ENCODE measurements around the gene PLCXD1.
"Not testable (repeated sequence)": the region's sequence is repeated elsewhere in the genome, so short reads cannot be mapped to it uniquely, and the experiment has no call there.

The PLCXD1 gene, protein sequence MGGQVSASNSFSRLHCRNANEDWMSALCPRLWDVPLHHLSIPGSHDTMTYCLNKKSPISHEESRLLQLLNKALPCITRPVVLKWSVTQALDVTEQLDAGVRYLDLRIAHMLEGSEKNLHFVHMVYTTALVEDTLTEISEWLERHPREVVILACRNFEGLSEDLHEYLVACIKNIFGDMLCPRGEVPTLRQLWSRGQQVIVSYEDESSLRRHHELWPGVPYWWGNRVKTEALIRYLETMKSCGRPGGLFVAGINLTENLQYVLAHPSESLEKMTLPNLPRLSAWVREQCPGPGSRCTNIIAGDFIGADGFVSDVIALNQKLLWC

DNA sequence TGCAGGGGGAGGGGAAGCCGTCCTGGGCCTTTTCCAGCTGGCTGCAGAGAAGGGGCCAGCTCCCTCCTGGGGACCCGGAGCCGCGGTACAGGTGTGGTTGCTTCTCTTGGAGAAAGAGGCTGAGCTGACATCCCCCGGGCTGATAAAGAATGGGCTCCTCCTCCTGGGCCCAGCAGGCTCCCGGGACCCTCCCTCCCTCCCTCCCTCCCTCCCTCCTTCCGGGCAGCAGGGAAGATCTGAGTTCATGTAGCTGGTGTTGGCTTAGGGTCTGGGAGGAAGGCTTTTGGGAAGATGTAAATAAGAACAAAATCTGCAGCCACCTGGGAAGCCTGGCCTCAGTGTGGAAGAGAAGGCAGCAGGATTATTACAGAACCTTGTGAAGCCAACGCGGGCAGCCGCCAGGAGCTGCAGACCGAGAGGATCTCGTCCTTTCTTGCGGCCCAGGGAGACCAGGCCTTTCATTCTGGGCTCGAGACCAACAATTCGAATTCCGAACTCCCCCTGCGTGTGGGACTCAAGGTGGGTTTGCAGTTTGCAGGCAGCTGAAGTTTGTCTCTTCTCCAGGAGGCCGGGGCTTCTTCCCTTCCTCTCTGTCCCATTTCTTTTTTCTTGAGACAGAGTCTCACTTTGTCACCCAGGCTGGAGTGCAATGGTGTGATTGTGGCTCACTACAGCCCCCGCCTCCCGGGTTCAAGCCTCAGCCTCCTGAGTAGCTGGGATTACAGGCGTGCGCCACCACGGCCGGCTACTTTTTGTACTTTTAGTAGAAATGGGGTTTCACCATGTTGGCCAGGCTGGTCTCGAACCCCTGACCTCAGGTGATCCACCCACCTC is at the start of gene PLCXD1:
Gene PLCXD1 (plus strand): TSS at position 216 of the 834 bp plus-strand sequence. CDS start 2,807 bp downstream, outside the sequence.
- DNase-seq (ENCODE audit: low read depth): no peak

DNA sequence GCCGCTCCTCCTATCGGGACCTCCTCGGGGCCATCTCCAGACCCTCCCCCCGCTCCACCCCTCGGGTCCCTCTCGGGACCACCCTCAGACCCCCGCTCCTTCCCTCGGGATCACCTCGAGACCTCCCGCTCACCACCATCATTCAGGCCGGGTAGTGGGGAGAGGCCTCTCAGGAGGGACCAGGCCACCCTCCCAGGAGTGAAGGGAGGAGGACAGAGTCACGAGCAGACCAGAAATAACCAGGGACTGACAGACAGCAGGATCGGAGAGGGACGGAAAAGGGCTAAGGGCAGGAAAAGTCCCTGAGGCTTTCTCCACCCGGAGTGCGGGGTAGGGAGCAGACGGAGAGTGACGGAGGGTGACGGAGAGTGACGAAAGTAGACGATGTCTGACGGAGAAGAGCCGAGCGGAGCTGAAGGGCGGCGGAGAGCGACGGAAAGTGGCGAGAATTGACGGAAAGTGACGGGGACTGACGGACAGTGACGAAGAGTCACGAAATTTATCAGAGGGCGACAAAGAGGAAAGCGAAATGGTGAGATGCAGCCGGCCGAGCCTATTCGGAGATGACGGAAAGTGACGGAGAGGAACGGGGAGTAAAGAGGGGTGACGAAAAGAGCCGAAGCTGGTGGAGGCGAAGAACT is 49.4 kb upstream of the PLCXD1 start:
- DNase-seq (ENCODE audit: low read depth): not testable (repeated sequence)

DNA sequence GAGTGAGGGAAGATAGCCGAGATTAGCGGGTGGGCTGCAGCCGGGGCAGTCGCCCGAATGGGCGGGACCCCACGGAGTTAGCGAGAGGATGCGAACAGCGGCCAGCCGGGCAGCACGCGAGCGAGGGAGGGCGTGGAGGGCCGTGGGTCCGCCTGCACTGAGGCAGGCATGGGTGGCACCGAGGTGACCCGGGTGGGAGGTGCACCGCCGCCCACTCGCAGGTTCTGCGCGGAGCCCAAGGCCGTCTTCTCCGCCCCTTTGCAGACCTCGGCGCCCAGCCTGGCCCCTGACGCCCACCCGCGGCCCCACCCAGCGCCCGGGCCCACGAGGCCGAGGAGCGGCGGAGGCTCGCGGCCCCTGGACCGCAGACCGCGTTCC is 48.9 kb upstream of the PLCXD1 start:
- DNase-seq (ENCODE audit: low read depth): not testable (repeated sequence)

DNA sequence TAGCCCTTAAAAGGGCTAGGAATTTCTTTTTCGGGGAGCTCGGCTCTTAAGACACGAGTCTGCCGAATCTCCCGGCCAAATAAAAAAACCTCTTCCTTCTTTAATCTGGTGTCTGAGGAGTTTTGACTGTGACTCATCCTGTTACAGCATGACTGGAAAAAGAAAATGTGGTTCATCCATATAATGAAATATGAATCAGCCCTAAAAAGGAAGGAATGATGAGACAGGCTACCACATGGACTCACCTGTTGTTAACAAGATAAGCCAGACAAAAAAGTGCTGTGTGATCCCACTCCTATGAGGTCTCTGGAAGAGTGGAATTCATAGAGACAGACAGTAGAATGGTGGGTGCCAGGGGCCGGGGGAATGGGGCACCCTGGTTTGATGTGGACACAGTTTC is 45.0 kb upstream of the PLCXD1 start:
- DNase-seq (ENCODE audit: low read depth): not testable (repeated sequence)

DNA sequence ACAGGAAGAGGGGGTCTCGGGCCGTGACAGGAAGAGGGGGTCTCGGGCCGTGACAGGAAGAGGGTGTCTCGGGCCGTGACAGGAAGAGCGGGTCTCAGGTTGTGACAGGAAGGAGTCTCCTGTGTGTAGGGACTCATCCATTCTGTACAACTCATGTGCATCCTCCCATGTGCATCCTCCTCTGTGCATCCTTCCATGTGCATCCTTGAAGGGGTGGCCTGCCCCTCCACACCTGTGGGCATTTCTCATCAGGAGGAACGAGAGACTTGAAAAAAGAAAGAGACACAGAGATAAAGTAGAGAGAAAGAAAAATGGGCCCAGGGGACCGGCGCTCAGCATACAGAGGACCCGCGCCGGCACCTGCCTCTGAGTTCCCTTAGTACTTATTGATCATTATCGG is 30.2 kb upstream of the PLCXD1 start:
- DNase-seq (ENCODE audit: low read depth): no peak

DNA sequence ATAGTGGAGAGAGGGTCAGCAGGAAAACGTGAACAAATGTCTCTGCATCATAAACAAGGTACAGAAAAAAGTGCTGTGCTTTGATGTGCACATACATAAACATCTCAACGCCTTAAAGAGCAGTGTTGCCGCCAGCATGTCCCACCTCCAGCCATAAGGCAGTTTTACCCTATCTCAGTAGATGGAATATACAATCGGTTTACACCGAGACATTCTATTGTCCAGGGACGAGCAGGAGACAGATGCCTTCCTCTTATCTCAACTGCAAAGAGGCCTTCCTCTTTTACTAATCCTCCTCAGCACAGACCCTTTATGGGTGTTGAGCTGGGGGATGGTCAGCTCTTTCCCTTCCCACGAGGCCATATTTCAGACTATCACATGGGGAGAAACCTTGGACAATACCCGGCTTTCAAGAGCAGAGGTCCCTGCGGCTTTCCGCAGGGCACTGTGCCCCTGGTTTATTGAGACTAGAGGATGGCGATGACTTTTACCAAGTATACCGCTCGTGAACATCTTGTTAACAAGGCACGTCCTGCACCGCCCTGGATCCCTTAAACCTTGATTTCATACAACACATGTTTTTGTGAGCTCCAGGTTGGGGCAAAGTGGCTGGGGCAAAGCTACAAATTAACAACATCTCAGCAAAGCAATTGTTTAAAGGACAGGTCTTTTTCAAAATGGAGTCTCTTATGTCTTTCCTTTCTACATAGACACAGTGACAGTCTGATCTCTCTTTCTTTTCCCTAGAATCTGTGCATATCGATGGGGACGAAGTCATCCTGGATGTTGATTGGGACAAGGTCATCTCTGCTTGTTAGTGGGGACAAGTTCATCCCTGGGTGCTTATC is 29.6 kb upstream of the PLCXD1 start:
- DNase-seq (ENCODE audit: low read depth): not testable (repeated sequence)

DNA sequence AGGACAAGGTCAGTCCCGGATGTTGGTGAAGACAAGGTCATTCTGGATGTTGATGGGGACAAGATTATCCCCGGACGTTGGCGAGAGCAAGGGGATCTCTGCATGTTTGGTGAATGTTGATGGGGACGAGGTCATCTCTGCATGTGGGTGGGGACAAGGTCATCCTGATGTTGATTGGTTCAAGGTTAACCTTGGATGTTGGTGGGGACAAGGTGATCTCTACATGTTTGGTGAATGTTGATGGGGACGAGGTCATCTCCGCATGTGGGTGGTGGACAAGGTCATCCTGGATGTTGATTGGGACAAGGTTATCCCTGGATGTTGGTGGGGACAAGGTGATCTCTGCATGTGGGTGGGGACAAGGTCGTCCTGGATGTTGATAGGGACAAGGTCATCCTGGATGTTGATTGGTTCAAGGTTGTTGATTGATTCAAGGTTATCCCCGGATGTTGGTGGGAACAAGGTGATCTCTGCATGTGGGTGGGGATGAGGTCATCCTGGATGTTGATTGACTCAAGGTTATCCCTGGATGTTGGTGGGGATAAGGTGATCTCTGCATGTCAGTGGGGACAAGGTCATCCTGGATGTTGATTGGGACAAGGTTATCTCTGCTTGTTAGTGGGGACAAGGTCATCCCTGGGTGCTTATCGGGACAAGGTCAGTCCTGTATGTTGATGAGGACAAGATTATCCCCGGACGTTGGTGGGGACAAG is 28.8 kb upstream of the PLCXD1 start:
- no peak for DNase-seq (ENCODE audit: low read depth)

DNA sequence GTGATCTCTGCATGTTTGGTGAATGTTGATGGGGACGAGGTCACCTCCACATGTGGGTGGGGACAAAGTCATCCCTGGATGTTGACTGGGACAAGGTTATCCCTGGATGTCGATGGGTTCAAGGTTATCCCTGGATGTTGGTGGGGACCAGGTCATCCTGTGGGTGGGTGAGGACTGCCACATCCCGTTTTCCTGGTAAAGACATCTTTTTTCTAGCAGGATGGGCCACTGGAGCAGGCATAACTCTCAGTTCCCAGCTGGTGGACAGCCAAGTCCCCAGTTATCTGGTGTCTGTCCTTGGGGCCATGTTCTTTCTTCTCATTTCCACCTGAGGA is 28.3 kb upstream of the PLCXD1 start:
- no peak for DNase-seq (ENCODE audit: low read depth)

DNA sequence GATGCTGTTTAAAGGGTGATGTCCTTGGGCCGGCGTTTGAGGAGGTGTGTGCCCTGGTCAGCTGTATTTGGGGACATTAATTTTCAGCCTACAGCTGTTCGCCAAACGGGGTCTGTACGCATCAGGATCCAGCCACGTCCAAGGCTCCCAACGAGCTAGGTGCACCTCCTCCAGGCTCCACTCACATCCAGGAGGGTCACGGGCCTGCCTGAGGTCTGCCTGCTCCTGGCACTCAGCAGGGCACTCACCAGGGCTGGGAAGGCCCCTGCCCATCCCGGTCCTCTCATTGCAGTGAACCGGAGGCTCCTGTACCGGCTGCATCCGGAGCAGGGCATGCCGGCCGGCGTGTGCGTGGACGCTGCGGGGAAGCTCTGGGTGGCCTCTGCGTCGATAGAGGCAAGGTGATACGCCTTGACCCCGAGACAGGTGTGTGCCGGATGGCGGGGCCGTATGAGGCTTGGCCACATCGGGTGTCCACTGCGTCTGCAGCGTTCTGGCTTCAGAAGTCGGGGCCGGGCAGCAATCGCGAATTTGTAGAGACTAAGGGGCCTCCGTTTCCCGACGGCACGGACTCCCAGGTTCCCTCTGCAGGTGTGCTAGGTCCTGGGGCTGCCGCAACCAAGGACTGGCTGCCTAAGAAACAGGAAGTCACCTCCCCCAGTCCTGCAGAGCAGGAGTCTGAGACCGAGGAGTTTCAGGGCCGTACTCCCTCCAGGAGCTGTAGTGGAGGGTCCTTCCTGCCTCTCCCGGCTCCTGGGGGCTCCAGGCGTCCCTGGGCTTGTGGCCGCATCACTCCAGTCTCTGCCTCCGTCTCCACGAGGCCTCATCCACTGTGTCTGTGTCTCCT is 27.5 kb upstream of the PLCXD1 start:
- DNase-seq (ENCODE audit: low read depth): no peak

DNA sequence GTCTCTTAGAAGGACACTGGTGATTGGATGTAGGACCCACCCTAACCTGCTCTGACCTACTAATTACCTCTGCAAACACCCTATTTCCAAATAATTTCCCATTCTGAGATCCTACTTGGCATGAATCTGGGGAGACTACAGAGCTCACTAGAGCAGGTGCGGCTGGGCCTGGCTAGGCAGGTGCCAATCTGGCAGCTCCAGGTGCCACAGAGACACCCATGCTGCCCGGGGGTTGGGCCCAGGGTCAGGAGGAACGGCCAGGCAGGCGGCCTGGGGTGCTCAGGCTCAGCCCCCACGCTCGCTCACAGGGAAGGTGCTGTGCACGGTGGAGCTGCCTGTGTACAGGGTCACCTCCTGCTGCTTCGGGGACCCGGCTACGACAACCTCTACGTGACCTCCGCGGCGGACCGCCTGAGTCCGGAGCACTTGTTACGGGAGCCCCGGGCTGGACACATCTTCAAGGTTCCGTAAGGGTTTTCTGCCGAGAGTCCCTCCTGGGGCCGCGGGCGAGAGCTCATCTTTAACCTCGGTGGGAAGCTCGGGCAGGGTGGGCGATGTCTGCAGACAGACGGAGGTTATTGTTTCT is 26.5 kb upstream of the PLCXD1 start:
- DNase-seq (ENCODE audit: low read depth): no peak

DNA sequence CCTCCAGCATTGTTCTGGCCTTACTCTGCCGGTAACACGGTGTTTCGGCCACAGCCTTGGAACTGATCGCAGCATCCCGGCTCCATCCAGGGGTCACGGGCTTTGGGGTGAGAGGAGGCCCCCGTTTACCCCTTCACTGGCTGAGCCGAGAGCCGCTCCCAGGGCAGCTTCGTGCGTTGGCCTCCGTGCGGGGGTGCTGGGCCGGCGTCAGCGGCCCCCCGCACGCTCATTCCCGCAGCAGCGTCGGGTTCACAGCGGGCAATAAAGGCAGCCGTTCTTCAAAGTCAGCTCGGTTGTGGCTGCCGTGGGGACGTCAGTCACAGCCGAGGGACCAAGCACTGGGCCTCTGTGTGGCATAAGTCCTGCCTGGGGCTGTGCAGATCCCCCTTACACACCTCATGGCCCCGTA is 25.3 kb upstream of the PLCXD1 start:
- DNase-seq (ENCODE audit: low read depth): no peak

DNA sequence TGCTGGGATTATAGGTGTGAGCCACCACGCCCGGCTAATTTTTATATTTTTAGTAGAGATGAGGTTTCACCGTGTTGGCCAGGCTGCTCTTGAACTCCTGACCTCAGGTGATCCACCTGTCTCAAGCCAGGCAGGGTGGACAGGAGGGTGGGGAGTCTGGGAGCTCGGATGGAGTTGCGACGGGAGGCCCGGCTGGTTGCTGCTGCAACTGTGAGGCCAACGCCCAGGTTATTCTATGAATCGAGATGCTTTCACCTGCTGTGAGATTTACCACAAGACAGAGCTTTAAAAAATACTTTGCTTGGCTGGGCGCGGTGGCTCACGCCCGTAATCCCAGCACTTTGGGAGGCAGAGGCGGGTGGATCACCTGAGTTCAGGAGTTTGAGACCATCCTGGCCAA is 24.1 kb upstream of the PLCXD1 start:
- DNase-seq (ENCODE audit: low read depth): not testable (repeated sequence)

DNA sequence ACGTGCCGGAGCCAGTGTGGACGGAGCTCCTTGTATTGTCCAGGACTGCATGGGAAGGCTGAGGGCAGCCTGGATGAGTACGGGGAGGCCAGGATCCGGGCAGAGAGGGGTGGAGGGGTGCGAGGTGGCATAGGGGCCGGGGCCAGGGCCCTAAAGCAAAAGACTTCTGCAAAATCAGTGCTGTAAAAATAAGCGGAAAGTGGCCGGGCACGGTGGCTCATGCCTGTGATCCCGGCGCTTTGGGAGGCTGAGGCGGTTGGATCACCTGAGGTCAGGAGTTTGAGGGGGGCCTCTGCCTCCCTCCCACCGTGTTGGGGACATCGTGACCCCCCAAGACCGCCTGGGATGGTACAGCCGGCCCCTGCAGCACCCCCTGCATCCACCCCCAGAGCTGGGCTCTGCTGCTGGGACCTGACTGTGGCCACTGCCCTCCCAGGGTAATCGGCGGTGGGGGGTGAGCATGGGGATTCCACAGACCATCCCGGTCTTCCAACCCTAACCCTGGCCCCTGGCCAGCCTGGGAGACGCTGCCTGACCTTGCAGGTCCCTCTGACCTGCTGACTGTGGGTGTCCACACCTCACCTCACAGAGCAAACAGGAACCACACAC is 23.4 kb upstream of the PLCXD1 start:
- DNase-seq (ENCODE audit: low read depth): no peak

DNA sequence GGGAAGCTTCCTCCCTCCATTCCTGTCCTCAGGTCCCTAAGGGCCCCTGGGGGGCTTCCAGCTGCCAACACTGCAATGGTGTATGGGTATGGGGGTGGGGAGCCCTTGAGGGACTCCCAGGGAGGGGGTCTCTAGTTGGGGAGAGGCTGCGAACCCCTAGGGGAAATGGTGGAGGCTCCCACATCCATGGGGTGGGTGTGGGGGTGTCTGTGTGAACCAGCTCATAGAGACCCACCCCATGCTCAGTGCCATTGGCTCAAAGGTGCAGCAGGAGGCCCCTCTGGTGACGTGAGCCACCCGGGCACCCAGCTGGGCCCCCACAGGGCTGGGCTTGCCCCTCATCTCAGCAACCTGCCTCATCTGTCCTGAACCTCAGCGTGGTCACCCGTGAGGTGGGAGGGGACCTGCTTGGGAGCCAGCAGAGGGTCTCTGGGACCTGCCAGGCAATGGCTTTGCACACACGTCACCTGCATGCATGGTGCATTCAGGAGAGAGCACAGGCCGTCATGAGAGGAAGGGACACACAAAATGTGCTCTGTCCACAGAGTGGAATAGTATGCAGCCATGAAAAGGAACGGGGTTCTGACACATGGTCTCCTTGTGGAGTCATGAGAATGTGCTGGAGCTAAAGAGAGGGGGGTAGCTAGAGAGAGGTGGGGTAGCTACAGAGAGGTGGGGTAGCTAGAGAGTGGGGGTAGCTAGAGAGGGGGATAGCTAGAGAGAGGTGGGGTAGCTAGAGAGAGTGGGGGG is 22.7 kb upstream of the PLCXD1 start:
- no peak for DNase-seq (ENCODE audit: low read depth)

DNA sequence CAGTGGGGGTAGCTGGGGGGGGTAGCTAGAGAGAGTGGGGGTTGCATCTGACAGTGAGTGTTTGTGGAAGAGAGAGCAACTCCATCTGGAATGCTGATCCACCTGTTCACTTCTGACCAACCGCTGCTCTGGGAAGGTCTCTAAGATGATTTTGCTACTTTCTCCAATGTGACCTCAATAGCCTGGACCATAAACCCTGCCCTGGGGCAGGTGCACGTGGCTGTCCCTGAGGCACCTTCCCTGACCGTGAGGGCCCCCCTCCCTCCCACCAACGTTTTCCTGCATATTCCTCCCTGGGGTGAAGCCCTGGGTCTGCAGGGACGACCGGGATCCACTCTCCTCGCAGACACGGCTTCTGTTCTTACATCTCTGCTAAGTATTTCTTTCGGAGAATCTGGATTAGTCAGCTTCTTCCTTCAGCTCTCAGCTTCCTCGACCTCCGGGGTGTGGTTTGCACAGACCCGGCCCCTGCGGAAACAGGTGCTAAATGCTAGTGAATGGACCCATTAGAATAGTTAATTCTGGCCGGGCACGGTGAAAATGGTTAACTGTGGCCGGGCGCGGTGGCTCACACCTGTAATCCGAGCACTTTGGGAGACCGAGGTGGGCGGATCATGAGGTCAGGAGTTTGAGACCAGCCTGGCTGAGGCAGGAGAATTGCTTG is 21.4 kb upstream of the PLCXD1 start:
- no peak for DNase-seq (ENCODE audit: low read depth)

DNA sequence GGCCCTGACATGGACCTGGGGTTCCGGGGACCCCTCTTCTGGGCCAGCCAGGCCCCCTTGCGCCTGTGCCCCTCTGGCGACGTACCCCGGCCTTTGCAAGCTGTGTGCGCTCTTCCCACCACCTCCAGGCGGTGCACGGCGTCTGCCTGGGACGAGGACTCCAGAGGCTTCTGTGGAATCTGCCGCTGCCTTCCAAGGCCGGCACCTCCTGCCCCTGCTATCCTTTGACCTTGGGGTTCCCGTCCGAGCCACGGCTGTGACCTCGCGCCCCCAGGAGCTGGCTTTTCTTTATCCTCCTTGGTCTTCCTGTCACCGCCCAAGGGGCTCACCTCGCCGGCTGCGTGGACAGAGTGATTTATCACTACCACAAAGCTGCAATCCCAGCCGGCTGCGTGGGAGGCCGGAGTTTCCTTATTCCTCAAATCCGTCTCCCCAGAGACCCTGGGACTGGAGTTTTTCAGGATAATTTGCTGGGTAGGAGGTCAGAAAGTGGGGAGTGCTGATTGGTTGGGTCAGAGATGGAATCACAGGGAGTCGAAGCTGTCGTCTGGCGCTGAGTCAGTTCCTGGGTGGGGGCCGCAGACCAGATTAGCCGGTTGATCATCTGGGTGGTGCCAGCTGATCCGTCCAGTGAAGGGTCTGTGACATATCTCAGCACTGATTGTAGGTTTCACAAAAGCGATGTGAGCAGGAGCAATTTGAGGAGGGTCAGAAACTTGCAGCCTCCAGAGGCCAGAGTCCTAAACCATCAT is 19.8 kb upstream of the PLCXD1 start:
- no peak for DNase-seq (ENCODE audit: low read depth)

DNA sequence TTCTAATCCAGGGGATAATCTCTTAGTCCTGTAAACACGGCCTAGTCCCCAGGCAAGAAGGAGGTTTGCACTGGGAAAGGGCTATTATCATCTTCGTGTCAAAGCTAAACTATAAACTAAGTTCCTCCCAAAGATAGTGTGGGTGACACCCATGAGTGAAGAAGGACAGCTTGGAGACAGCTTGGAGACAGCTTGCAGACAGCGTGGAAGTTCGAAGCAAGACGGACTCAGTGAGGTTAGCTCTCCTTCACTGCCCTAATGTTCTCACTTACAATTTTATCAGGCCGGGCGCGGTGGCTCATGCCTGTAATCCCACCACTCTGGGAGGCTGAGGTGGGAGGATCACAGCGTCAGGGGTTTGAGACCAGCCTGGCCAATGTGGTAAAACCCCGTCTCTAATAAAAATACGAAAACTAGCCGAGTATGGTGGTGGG is 19.2 kb upstream of the PLCXD1 start:
- no peak for DNase-seq (ENCODE audit: low read depth)

All from GM04504 (cell line).